HepG2 (cell line): Measurements from ENCODE around the gene CD34. TPM values are rescaled to one million over a fixed set of nuclear protein-coding genes. Genes with fewer than 3 reads are reported as not detected.
A peak's percentile ranks its signal among the peaks of the same experiment; 100 is the strongest.

Experiments used
- ARID4A ChIP-seq: sonication (generic); formaldehyde crosslinking; IDR thresholded peaks from 2 replicates; pipeline ENCODE4 v1.5.0; 2020; ENCODE audit warnings: mild to moderate bottlenecking, missing genetic modification reagents, borderline replicate concordance
- GABPA ChIP-seq, 2 experiments: IDR thresholded peaks; 2 replicates each; pipeline ENCODE4 v1.6.1; 2011 to 2016; ENCODE audit warnings: low read depth in 2 of 2, low read length in 1 of 2, missing biosample characterization in 1 of 2, missing genetic modification characterization in 1 of 2
- GMEB1 ChIP-seq: sonication (generic); formaldehyde crosslinking; IDR thresholded peaks from 2 replicates; pipeline ENCODE4 v1.5.1; 2020; ENCODE audit warnings: missing genetic modification reagents, mild to moderate bottlenecking, borderline replicate concordance
- GRHL1 ChIP-seq: sonication (generic); formaldehyde crosslinking; conservative IDR thresholded peaks from 2 replicates; pipeline ENCODE4 v1.8.0; 2022; ENCODE audit warnings: missing genetic modification reagents
- MXD1 ChIP-seq: sonication (generic); formaldehyde crosslinking; IDR thresholded peaks from 2 replicates; pipeline ENCODE4 v1.4.0; 2020; ENCODE audit warnings: mild to moderate bottlenecking, missing genetic modification reagents
- NONO ChIP-seq, 2 experiments: fragments of 450-650 bp in 1 of 2; sonication (generic) in 1 of 2; formaldehyde crosslinking in 1 of 2; IDR thresholded peaks in 1 of 2; conservative IDR thresholded peaks in 1 of 2; 2 replicates each; pipeline versions ENCODE4 v1.6.1 to v1.8.0; 2017 to 2022; ENCODE audit warnings: mild to moderate bottlenecking in 1 of 2, missing genetic modification reagents in 1 of 2, moderate library complexity in 1 of 2
- PHF21A ChIP-seq: sonication (generic); formaldehyde crosslinking; IDR thresholded peaks from 2 replicates; pipeline ENCODE4 v1.5.0; 2020; ENCODE audit warnings: mild to moderate bottlenecking, missing genetic modification reagents
- RARA ChIP-seq: IDR thresholded peaks from 2 replicates; pipeline ENCODE4 v1.6.1; 2016; ENCODE audit warnings: missing genetic modification reagents, missing compliant biosample characterization
- TRIM22 ChIP-seq: fragments of 450-650 bp; IDR thresholded peaks from 2 replicates; pipeline ENCODE4 v1.6.1; 2017
- ZFX ChIP-seq: sonication (generic); formaldehyde crosslinking; IDR thresholded peaks from 2 replicates; pipeline ENCODE4 v1.4.0; 2020; ENCODE audit warnings: mild to moderate bottlenecking, low read depth, missing genetic modification reagents, moderate library complexity
- ZNF597 ChIP-seq: sonication (generic); formaldehyde crosslinking; IDR thresholded peaks from 2 replicates; pipeline ENCODE4 v1.5.0; 2020; ENCODE audit warnings: missing genetic modification reagents
- ZNF800 ChIP-seq: sonication (generic); formaldehyde crosslinking; IDR thresholded peaks from 2 replicates; pipeline ENCODE4 v1.4.0; 2020; ENCODE audit warnings: missing genetic modification reagents
- polyA plus RNA-seq, 8 experiments: library from polyadenylated mRNA; depleted of rRNA in 3 of 8; stranded (reverse) in 7 of 8; unstranded in 1 of 8; fragments of >200 nt; fragmentation: Illumina TruSeq in 4 of 8; extraction: Trizol in 4 of 8; gene quantifications; 2 replicates each; pipeline versions ENCODE4 v1.2.1 to v1.2.3, GENCODE V29; 2011 to 2016; ENCODE audit warnings: low read depth in 4 of 8, missing spikeins in 1 of 8, mixed read lengths in 1 of 8; ENCODE audit not compliant: insufficient read depth in 1 of 8
- total RNA-seq, 5 experiments: library from RNA; depleted of rRNA; stranded (reverse); fragments of >200 nt; fragmentation: Illumina TruSeq; extraction: Trizol; gene quantifications; 2 replicates each; pipeline ENCODE4 v1.2.3, GENCODE V29; 2016; ENCODE audit warnings: low read depth in 1 of 5

The CD34 gene
- total and polyA plus RNA-seq, 2 of the 13 experiments (the other 11 are each of a cell fraction or from before 2014, with no cell fraction given), result not detected

- TF ChIP-seq ARID4A (CRISPR knock-in tag) (no peak), TRIM22 (no peak), GRHL1 (CRISPR knock-in tag) (no peak), ZFX (CRISPR knock-in tag) (no peak), NONO (IDR thresholded peaks at IDR 0.05) (no peak), NONO (CRISPR knock-in tag; conservative IDR thresholded peaks at IDR 0.05) (no peak), RARA (CRISPR knock-in tag) (peak; percentile 63), ZNF800 (CRISPR knock-in tag) (no peak), GMEB1 (CRISPR knock-in tag) (no peak), ZNF597 (CRISPR knock-in tag) (no peak), PHF21A (CRISPR knock-in tag) (peak; percentile 40; the same call in 1 of the 2 replicates), MXD1 (CRISPR knock-in tag) (no peak), GABPA (IDR thresholded peaks at IDR 0.05; ENCODE audit: low read depth, low read length) (no peak), GABPA (CRISPR knock-in tag; IDR thresholded peaks at IDR 0.05; ENCODE audit: low read depth) (peak; percentile 75)
Observed at GRCh38 chr1:207848234-207848633, 62.7 kb downstream of the CD34 start (continued).
